Erythroblast (primary cell): ENCODE data around the gene CHAD.

Experiments
- GATA1 ChIP-seq: IDR thresholded peaks from 2 replicates; pipeline ENCODE4 v1.6.1; 2011; ENCODE audit warnings: low read depth, mild to moderate bottlenecking, control low read depth, low read length, moderate library complexity
- POLR2A ChIP-seq: IDR thresholded peaks from 2 replicates; pipeline ENCODE4 v1.6.1; 2011; ENCODE audit warnings: mild to moderate bottlenecking, low read length

DNA sequence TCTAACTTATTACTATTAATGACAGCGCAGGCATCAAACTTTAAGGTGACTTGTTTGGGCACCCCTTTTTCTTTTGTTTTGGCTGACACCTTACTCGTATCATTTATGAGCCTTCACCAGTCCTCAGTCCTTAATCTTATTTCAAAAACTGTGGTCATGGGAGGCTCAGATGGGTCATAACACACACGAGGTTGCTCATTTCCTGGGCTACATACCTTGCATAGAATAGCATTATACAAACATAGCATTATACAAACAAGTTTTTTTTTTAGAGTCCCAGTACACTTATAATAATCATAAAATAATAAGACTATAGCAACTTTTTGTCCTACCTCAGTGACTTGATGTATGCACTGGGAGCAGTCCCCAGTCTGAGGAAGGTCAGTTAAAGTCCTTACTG is 53.9 kb downstream of the CHAD start:
- TF ChIP-seq POLR2A (no peak), GATA1 (no peak)
